Parathyroid adenoma (tissue), 2 donors: Measurements from ENCODE around the gene SHFL.
A peak's percentile ranks its signal among the peaks of the same experiment; 100 is the strongest.

Experiments used
- H2AFZ ChIP-seq: fragments of 300-600 bp; sonication (generic); one replicate; pipeline ENCODE4 v1.7.0; 2017; ENCODE audit warnings: antibody characterized with exemption, mild to moderate bottlenecking
- H3K27ac ChIP-seq: fragments of 300-600 bp; sonication (generic); one replicate; pipeline ENCODE4 v1.7.0; 2017
- H3K27me3 ChIP-seq: fragments of 300-600 bp; sonication (generic); one replicate; pipeline ENCODE4 v1.7.0; 2017; ENCODE audit warnings: low read length; ENCODE audit not compliant: control insufficient read depth, insufficient read depth
- H3K36me3 ChIP-seq: fragments of 300-600 bp; sonication (generic); one replicate; pipeline ENCODE4 v1.7.0; 2017; ENCODE audit warnings: low read length; ENCODE audit not compliant: control insufficient read depth, insufficient read depth
- H3K4me1 ChIP-seq: fragments of 300-600 bp; sonication (generic); one replicate; pipeline ENCODE4 v1.7.0; 2017; ENCODE audit warnings: control low read depth
- H3K4me2 ChIP-seq: fragments of 300-600 bp; sonication (generic); one replicate; pipeline ENCODE4 v1.7.0; 2017; ENCODE audit warnings: low read length
- H3K4me3 ChIP-seq: fragments of 300-600 bp; sonication (generic); one replicate; pipeline ENCODE4 v1.7.0; 2017; ENCODE audit warnings: low read depth, low read length
- H3K79me2 ChIP-seq: fragments of 300-600 bp; sonication (generic); one replicate; pipeline ENCODE4 v1.7.0; 2017; ENCODE audit warnings: control low read depth
- H3K9ac ChIP-seq: fragments of 300-600 bp; sonication (generic); one replicate; pipeline ENCODE4 v1.7.0; 2017; ENCODE audit warnings: mild to moderate bottlenecking
- H3K9me3 ChIP-seq: fragments of 300-600 bp; sonication (generic); one replicate; pipeline ENCODE4 v1.7.0; 2017; ENCODE audit warnings: low read length; ENCODE audit not compliant: control insufficient read depth
- TF ChIP-seq, protein P1 (sequence below): fragments of 300-600 bp; sonication (generic); IDR thresholded peaks from one replicate; pipeline ENCODE4 v1.7.0; 2017; ENCODE audit warnings: antibody characterized with exemption, mild to moderate bottlenecking
- donor health status: primary hyperparathyroidism.

Gene SHFL

DNA sequence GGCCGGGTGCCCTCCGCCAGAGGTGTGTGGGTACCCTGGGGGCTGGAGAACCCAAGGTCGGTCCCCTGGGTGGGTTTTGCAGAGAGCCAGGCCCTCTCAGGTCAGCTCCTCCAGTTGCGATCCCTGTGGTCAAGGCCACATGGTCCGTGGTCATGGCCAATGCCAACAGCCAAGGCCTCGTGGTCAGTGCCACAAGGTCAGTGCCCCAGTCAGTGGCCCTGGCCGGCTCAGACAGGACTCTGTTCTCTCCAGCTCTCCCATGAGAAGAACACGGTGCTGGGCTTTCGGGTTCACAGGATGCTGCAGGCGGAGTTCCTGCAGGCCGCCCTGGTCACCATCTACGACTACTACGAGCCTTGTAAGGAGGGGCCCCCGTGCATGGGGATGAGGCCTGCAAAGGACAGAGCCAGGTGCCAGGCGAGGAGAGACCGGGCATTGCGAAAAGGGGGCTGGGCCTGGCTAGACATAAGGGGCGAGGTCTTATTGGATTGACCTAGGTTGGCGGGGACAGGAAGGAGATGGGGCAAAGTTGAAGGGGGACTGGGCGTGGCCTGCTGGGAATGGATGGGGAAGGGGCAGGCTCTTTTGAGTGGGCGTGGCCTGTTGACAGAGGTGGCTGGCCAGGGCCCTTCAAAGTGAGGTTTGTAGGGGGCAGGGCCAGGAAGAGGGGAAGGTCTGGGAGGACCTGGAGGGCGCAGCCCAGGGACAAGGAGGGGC lies 15.2 kb upstream of the SHFL start:
- Histone ChIP-seq H3K4me2 (no peak overlapping the region), H3K36me3 (no peaks in the 10 kb centered on the region), H3K9me3 (no peaks in the 10 kb centered on the region), H3K9ac (no peak overlapping the region), H3K27ac (no peak overlapping the region), H2AFZ (no peak overlapping the region), H3K4me1 (no peaks in the 10 kb centered on the region), H3K4me3 (no peak overlapping the region), H3K27me3 (no peaks in the 10 kb centered on the region), H3K79me2 (no peaks in the 10 kb centered on the region)
- TF ChIP-seq, protein P1, sequence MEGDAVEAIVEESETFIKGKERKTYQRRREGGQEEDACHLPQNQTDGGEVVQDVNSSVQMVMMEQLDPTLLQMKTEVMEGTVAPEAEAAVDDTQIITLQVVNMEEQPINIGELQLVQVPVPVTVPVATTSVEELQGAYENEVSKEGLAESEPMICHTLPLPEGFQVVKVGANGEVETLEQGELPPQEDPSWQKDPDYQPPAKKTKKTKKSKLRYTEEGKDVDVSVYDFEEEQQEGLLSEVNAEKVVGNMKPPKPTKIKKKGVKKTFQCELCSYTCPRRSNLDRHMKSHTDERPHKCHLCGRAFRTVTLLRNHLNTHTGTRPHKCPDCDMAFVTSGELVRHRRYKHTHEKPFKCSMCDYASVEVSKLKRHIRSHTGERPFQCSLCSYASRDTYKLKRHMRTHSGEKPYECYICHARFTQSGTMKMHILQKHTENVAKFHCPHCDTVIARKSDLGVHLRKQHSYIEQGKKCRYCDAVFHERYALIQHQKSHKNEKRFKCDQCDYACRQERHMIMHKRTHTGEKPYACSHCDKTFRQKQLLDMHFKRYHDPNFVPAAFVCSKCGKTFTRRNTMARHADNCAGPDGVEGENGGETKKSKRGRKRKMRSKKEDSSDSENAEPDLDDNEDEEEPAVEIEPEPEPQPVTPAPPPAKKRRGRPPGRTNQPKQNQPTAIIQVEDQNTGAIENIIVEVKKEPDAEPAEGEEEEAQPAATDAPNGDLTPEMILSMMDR, result no peak

DNA sequence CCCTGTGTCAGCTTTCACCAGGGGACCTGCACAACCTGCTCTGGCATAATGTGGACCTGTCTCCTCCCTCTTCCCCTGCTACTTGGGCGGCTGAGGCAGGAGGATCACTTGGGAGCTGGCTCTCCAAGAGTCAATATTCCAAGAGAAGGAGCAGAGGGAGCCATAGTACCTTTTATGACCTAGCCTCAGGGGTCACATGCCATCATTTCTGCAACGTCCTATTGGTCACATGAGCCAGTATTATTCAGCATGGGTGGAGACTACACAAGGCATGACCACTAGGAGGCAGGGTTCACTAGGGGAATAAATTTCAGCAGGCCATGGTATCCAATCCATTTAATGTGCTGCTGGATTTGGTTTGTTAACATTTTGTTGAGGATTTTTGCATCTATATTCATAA lies 12.0 kb upstream of the SHFL start:
- TF ChIP-seq, protein P1, result peak; percentile 54
- H3K9me3 ChIP-seq, result no peaks in the 10 kb centered on the region
- H3K9ac ChIP-seq, result no peak overlapping the region
- H3K27me3 ChIP-seq, result no peaks in the 10 kb centered on the region
- H3K4me3 ChIP-seq, result no peak overlapping the region
- no peaks in the 10 kb centered on the region for H3K4me1 ChIP-seq
- no peaks in the 10 kb centered on the region for H3K36me3 ChIP-seq
- no peak overlapping the region for H3K4me2 ChIP-seq
- no peak overlapping the region for H2AFZ ChIP-seq
- H3K27ac ChIP-seq, result no peak overlapping the region
- H3K79me2 ChIP-seq, result no peaks in the 10 kb centered on the region

DNA sequence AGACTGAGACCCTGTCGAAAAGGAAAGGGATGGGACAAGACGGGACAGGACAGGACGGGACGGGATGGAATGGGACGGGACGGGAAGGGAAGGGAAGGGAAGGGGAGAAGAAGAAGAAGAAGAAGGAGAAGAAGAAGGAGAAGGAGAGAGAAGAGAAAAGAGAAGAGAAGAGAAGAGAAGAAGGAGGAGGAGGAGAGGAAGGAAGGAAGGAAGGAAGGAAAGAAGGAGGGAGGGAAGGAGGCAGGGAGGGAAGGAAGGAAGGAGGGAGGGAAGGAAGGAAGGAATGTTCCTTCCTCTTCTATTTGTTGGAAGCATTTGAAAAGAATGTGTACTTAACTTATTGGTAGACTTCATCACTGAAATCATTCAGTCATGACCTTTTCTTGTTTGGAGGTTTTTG lies 9.6 kb upstream of the SHFL start:
- no peaks in the 10 kb centered on the region for H3K4me1 ChIP-seq
- TF ChIP-seq, protein P1, result no peak
- no peaks in the 10 kb centered on the region for H3K9me3 ChIP-seq
- H3K9ac ChIP-seq, result no peak overlapping the region
- H3K27ac ChIP-seq, result no peak overlapping the region
- H3K36me3 ChIP-seq, result no peaks in the 10 kb centered on the region
- no peak overlapping the region for H2AFZ ChIP-seq
- no peak overlapping the region for H3K4me2 ChIP-seq
- no peak overlapping the region for H3K4me3 ChIP-seq
- H3K27me3 ChIP-seq, result no peaks in the 10 kb centered on the region
- H3K79me2 ChIP-seq, result no peaks in the 10 kb centered on the region

DNA sequence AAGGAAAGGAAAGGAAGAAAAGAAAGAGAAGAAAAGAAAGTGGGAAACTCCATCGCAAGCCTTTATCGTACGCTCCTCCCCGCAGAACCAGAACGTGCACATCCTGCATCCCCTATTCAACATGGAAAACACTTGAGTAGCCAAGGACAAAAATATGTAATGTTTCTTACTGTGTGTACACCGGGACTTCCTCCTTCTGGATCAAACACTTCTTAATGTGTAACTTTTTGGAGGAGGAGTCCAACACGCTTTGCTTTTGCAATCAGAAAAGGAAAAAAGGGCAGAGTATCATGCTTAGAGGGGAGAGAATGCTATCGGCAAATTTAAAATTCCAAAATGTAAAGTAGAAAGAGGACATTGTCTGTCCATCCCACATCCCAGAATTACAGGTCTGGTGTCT lies 7.8 kb upstream of the SHFL start:
- Histone ChIP-seq H3K4me1 (no peaks in the 10 kb centered on the region), H3K9me3 (no peaks in the 10 kb centered on the region), H3K27ac (no peak overlapping the region), H3K4me2 (no peak overlapping the region), H3K27me3 (no peaks in the 10 kb centered on the region), H3K36me3 (no peaks in the 10 kb centered on the region), H2AFZ (no peak overlapping the region), H3K79me2 (no peaks in the 10 kb centered on the region), H3K4me3 (no peak overlapping the region), H3K9ac (no peak overlapping the region)
- TF ChIP-seq, protein P1, result no peak

DNA sequence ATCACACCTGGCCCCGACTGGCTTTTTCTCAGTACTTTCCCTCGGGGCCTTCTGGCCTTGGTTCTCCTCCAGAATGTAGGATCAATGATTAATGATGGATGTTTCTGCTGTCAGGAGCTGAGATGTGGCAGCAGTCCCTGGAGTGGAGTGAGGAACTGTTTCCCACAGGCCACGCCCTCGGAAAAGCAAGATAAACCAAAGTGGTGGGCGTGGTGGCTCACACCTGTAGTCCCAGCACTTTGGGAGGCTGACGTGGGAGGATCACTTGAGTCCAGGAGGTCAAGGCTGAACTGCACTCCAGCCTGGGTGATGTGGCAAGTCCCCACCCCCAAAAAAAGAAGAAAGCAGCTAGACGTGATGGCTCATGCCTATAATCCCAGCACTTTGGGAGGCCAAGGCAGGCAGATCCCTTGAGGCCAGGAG lies 7.1 kb upstream of the SHFL start:
- Histone ChIP-seq H3K27me3 (no peaks in the 10 kb centered on the region), H3K4me2 (no peak overlapping the region), H3K4me1 (no peaks in the 10 kb centered on the region), H3K79me2 (no peaks in the 10 kb centered on the region), H3K4me3 (no peak overlapping the region), H3K27ac (no peak overlapping the region), H2AFZ (no peak overlapping the region), H3K36me3 (no peaks in the 10 kb centered on the region), H3K9me3 (no peaks in the 10 kb centered on the region), H3K9ac (no peak overlapping the region)
- TF ChIP-seq, protein P1, result no peak
